NCI-H1105 (cell line): ENCODE data around the gene ATM.

Experiments
- DNase-seq: peaks from one replicate; lab custom pipeline; 2025; lab: John Stamatoyannopoulos, UW

ATM gene

GRCh38 chr11:108222574-108223347 lies at the start of gene ATM, which contains the start of gene NPAT:
TSS of gene ATM (plus strand) at chr11:108223067. CDS start at chr11:108227625, 4,558 bp downstream.
TSS of gene NPAT (minus strand) at chr11:108222638. CDS start at chr11:108222536, 102 bp downstream.
- peak; percentile 98 for DNase-seq

GRCh38 chr11:108177570-108177969 lies 45.3 kb upstream of the ATM start:
- DNase-seq = no peak

DNA sequence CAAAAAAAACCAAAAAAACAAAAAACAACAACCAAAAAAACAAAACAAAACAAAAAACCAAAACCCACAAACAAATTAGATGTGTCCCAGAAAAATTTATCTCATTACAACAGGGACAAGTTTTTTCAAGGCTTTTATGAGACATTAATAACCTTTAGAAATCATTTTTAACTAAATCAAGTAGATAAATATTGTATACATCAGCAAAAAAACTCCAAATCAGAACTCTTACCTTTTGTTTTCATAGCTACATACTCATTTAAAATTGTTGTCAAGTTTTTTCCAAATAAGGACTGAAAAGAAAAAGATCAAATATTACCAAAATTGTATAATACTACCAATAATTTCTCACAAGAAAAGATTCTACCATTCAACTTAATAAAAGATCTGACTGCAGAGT lies 29.1 kb upstream of the ATM start:
- DNase-seq = no peak

GRCh38 chr11:108196901-108197300 lies 26.0 kb upstream of the ATM start:
- DNase-seq = no peak

GRCh38 chr11:108197351-108197750 lies 25.5 kb upstream of the ATM start:
- no peak for DNase-seq

- no peak for DNase-seq
Observed at GRCh38 chr11:108198833-108199232, 24.0 kb upstream of the ATM start.

DNA sequence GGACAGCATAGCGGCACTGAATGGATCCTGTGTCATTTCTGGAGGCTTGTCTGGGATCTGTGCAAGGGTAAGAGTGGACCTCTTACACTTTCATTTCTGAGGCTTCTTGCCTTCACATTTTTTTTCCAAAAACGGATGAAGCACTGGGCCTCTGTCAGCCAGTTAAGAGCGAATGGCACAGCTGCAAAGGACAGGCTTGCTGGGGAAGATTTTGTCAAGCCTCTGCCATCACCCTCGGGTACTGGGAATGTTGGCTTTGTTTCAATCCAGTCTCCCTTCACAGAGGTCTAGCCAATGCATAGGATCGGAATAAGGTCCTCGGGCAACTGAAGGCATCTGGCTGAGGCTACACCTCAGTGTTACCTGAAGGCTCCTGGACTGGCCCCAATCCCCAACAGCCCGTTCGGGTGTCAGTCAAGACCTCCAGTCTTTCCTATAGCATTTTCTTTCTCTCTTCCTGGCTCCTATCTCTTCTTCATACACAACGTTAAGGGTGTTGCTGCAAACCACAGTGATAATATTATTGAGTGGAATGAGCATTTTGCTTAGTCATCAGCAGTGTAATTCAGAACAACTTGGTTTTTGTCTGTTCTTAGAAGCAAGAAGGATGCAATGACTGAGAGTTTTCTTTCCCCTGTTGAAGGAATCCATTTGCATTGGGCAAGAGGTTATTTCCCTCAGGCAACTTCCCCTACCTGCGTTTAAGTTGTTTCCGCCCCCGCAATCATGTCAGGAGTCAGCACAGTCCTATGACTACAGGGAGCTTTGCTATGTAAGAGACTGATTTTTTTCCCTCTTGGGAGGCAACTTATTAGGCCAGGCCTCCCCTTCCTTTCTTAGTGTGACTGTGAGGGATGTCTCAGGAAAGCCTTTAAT lies 23.2 kb upstream of the ATM start:
- no peak for DNase-seq

GRCh38 chr11:108203075-108203474 lies 19.8 kb upstream of the ATM start:
- no peak for DNase-seq

- DNase-seq = no peak
Observed at GRCh38 chr11:108204376-108204775, 18.5 kb upstream of the ATM start.

- no peak for DNase-seq
Observed at GRCh38 chr11:108204929-108205499, 17.9 kb upstream of the ATM start.

DNA sequence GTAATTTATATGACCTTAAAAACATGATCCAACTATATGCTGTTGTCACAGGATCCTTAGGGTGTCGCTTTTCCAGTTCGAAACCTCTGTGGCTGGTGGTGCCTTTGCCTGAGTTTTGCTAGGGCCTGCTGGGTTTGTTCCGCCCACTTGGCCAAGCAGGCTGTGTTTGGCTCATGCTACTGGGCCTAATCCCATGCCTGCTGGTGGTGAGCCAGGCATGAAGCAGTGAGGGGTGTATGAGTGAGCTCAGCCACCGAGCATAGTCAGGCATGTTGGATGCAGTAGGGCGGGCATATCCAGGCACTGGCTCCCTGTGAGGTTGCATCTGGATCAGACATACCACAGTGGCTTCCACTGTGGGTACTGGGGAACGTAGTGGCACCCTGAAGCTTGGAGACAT lies 16.7 kb upstream of the ATM start:
- no peak for DNase-seq

- DNase-seq = no peak
Observed at GRCh38 chr11:108206969-108207682, 15.7 kb upstream of the ATM start.

DNA sequence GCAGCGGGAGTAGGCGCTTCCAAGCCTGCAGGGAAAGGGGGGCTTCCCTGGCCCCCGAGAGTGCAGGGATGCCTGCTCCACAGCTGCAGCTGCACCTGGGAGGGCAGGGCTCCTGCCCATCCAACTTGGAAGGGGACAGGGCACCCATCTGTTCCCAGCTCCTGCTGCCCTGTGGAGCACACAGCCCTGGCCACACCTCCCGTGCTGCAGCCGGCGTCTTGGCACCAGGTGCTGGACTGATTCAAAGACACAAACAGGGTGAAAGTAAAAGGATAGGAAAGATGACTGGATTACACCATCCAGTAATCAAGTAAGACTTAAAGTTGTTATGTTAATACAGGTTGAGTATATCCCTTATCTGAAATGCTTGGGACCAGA lies 15.2 kb upstream of the ATM start:
- no peak for DNase-seq

- DNase-seq = no peak
Observed at GRCh38 chr11:108210441-108210840, 12.4 kb upstream of the ATM start.

GRCh38 chr11:108213784-108214183 lies 9.1 kb upstream of the ATM start:
- no peak for DNase-seq

DNA sequence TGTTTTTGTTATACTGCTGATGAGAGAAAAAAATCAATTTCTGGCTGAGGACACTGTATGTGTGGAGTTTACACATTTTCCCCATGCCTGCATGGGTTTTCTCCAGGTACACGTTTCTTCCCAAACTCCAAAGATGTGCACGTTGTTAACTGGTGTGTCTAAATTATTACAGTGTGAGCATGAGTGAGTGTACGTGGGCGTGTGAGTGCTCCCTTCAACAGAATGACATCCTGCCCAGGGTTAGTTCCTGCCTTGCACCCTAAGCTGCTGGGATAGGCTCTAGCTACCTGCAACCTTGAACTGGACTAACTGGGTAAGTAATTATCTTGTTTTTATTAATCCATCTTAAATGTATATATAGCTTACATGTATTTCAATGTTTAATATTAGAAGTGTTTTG lies 5.9 kb upstream of the ATM start:
- no peak for DNase-seq

DNA sequence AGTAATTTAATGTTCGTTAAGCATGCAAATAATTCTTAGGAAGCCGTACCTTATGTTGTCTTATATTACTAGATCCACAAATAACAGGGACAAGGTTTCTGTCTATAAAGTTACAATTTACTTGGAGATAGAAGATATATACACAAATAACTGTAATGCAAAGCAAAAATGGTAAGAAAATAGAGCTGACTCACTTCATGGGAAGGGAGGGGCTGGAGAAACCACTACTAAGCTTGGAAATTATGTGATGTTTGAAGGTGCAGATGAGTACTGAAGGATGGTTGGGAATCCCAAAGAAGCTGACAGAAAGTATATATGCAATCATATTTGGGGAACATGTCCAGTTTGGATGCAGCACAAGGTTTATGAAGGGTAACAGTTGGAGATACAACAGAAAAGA lies 4.4 kb upstream of the ATM start:
- DNase-seq = no peak

DNA sequence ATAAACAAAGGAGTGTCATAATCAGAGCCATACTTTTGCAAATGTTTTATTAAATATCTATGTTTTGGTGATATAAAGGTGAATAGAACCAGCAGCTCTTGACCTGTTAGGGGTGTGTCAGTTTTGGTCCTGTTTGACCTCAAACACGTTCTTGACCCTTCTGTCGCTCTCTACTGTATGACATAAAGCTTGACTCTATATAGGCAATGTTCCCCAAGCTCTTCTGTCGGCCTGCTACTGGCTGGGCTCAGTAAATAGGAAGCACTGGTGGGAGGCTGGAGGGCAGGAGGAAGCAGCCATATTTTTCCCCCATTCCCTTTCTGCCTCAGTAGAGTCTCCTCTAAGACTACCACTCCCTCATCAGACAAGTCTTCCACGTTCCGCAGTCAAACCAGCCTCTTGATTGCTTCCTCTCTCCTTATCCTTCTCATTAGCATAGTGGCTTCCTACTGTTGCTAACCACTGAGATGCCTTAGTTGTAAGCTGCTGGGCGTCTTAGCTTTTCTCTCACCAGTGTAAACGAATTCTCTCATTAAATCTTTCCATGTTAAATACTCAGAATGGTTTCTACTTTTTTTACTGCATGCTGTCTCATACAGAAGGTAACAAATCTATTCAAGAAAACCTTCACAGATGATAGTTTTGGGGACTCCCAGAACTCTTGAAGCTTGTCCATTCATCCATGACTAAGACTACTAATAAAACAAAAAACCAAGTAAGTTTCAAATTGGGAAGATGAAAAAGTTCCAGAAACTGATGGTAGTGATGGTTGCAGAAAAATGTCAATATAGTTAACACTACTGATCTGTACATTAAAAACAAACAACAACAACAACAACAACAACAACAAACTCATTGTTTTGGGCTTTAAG lies 3.7 kb upstream of the ATM start:
- no peak for DNase-seq

GRCh38 chr11:108220721-108221336 lies 2.0 kb upstream of the ATM start:
- no peak for DNase-seq

GRCh38 chr11:108221371-108221770 lies 1.5 kb upstream of the ATM start:
- no peak for DNase-seq
